ENCODE measurements around the gene HYAL2.
"Not testable (repeated sequence)": the region's sequence is repeated elsewhere in the genome, so short reads cannot be mapped to it uniquely, and the experiment has no call there.

HYAL2 gene

DNA sequence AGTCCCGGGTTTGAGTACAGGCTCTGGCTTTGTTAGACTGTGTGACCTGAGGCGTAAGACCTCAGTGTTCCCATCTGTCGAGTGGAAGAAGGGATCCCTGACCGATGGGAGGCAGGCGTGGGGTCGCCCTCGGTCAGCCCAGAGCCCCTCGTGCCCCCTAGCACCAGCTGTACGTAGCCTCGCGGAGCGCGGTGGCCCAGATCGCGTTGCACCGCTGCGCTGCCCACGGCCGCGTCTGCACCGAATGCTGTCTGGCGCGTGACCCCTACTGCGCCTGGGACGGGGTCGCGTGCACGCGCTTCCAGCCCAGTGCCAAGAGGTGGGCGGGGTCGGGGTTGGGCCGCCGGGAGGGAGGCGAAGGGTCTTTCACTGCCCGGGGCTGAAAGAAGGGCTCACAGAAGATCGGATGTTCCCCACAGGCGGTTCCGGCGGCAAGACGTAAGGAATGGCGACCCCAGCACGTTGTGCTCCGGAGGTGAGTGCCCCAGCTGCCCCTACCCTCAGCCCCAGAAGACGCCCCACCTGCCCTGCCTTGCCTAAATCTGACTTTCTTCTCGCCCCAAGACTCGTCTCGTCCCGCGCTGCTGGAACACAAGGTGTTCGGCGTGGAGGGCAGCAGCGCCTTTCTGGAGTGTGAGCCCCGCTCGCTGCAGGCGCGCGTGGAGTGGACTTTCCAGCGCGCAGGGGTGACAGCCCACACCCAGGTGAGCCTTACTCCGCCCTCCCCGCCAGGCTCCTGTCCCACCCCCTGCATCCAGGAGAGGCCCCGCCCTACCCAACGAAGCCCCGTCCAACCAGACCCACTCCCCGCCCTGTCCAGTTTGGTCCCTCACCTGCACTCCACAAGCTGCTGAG lies 47.2 kb downstream of the HYAL2 start:
- Mint-ChIP-seq H3K4me3 (peak overlapping the region; percentile 77), H3K27ac (no peak overlapping the region), H3K4me1 (peaks cover 54% of the 10 kb centered on the region), H3K36me3 (ENCODE audit: low read depth) (no peaks in the 10 kb centered on the region), H3K9me3 (no peaks in the 10 kb centered on the region), H3K27me3 (ENCODE audit: low read depth, poor library complexity) (peaks cover 40% of the 10 kb centered on the region)
- TF ChIP-seq CTCF (IDR thresholded peaks at IDR 0.05), result no peak
- peak; percentile 77 for DNase-seq

- H3K27me3 Mint-ChIP-seq (ENCODE audit: low read depth, poor library complexity), result peaks cover 40% of the 10 kb centered on the region
- TF ChIP-seq CTCF (IDR thresholded peaks at IDR 0.05), result peak; percentile 63
- H3K27ac Mint-ChIP-seq, result no peak overlapping the region
- no peaks in the 10 kb centered on the region for H3K36me3 Mint-ChIP-seq (ENCODE audit: low read depth)
- H3K4me3 Mint-ChIP-seq, result peak overlapping the region; percentile 77
- H3K9me3 Mint-ChIP-seq, result no peaks in the 10 kb centered on the region
- peaks cover 61% of the 10 kb centered on the region for H3K4me1 Mint-ChIP-seq
- peak; percentile 70 for DNase-seq
Observed at GRCh38 chr3:50274371-50275104, 48.0 kb downstream of the HYAL2 start.

GRCh38 chr3:50273689-50274065 lies 48.9 kb downstream of the HYAL2 start:
- H3K27me3 Mint-ChIP-seq (ENCODE audit: low read depth, poor library complexity), result peaks cover 39% of the 10 kb centered on the region
- TF ChIP-seq CTCF (IDR thresholded peaks at IDR 0.05), result no peak
- no peak overlapping the region for H3K27ac Mint-ChIP-seq
- H3K4me3 Mint-ChIP-seq, result no peak overlapping the region
- H3K9me3 Mint-ChIP-seq, result no peaks in the 10 kb centered on the region
- H3K36me3 Mint-ChIP-seq (ENCODE audit: low read depth), result no peaks in the 10 kb centered on the region
- DNase-seq, result no peak
- peaks cover 69% of the 10 kb centered on the region for H3K4me1 Mint-ChIP-seq

DNA sequence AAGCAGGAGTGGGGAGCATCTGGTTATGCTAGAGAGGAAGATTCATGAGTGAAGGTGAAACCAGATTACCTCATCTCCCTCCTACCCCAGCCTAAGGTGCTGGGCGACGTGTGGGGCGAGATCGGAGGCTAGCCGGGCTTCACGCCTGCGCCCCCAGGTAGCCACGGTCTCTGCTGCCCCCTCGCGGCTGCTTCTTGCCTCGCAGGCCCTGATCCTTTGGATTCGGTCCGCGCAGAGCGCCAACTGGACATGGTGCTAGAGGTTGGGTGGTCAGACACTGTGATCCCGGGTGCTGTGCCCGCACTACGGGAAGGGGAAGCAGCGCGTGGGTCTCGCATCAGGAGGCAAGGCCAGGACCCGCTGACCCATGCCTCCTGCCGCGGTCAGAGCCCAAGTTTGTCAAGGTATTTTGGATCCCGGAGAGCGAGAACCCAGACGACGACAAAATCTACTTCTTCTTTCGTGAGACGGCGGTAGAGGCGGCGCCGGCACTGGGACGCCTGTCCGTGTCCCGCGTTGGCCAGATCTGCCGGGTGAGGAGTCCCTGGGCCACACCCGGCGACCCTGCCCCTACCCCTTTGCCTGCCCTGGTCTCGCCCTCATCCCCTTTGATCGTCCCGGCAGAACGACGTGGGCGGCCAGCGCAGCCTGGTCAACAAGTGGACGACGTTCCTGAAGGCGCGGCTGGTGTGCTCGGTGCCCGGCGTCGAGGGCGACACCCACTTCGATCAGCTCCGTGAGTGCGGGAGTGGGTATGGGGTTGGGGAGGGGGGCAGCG lies 49.4 kb downstream of the HYAL2 start:
- H3K27me3 Mint-ChIP-seq (ENCODE audit: low read depth, poor library complexity), result peaks cover 37% of the 10 kb centered on the region
- H3K9me3 Mint-ChIP-seq, result no peaks in the 10 kb centered on the region
- peak overlapping the region; percentile 76 for H3K4me3 Mint-ChIP-seq
- peak; percentile 95 for DNase-seq
- H3K4me1 Mint-ChIP-seq, result peaks cover 69% of the 10 kb centered on the region
- no peak overlapping the region for H3K27ac Mint-ChIP-seq
- TF ChIP-seq CTCF (IDR thresholded peaks at IDR 0.05), result peak; percentile 97
- H3K36me3 Mint-ChIP-seq (ENCODE audit: low read depth), result no peaks in the 10 kb centered on the region

DNA sequence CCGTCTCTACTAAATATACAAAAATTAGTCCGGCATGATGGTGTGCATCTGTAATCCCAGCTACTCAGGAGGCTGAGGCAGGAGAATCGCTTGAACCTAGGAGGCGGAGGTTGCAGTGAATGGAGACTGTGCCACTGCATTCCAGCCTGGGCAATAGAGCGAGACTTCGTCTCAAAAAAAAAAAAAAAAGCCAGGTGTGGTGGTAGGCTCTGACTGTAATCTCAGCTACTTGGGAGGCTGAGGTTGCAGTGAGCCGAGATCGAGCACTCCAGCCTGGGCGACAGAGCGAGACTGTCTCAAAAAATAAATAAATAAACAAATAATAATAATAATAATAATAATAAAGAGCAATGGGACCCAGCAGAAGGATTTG lies 50.0 kb downstream of the HYAL2 start:
- not testable (repeated sequence) for DNase-seq; H3K9me3 Mint-ChIP-seq; H3K27ac Mint-ChIP-seq; H3K36me3 Mint-ChIP-seq (ENCODE audit: low read depth)
- H3K4me1 Mint-ChIP-seq, result peaks cover 69% of the 10 kb centered on the region
- H3K27me3 Mint-ChIP-seq (ENCODE audit: low read depth, poor library complexity), result peaks cover 37% of the 10 kb centered on the region
- H3K4me3 Mint-ChIP-seq, result peak overlapping the region; percentile 76

All from nephron progenitor cell (in vitro differentiated cells).